Chondrocyte (in vitro differentiated cells): ENCODE measurements around the gene ASTN2. TPM values are rescaled to one million over a fixed set of nuclear protein-coding genes. Genes with fewer than 3 reads are reported as not detected.

Experiments
- DNase-seq: peaks from one replicate; pipeline ENCODE4 v3.0.0; 2021; ENCODE audit warnings: mixed read lengths, low spot score
- H3K27ac Mint-ChIP-seq: one replicate; pipeline ENCODE4 v1.8.0; 2021; ENCODE audit warnings: mild to moderate bottlenecking, moderate library complexity, mixed read lengths; ENCODE audit not compliant: unreplicated experiment
- H3K27me3 Mint-ChIP-seq: 2 replicates; pipeline ENCODE4 v1.8.0; 2021; ENCODE audit warnings: low read depth, mixed read lengths
- H3K36me3 Mint-ChIP-seq: 2 replicates; pipeline ENCODE4 v1.8.0; 2021; ENCODE audit warnings: low read depth, mixed read lengths
- H3K4me1 Mint-ChIP-seq: 2 replicates; pipeline ENCODE4 v1.8.0; 2021; ENCODE audit warnings: low read depth, mild to moderate bottlenecking, mixed read lengths
- H3K4me3 Mint-ChIP-seq: one replicate; pipeline ENCODE4 v1.8.0; 2021; ENCODE audit warnings: mild to moderate bottlenecking, moderate library complexity, mixed read lengths; ENCODE audit not compliant: unreplicated experiment
- H3K9me3 Mint-ChIP-seq: 2 replicates; pipeline ENCODE4 v1.8.0; 2021; ENCODE audit warnings: low read depth, mixed read lengths
- total RNA-seq: library from RNA; stranded (reverse); gene quantifications from 3 replicates; pipeline ENCODE4 v1.2.1, GENCODE V29; 2021
- TF ChIP-seq, protein P1 (sequence below): fragments of 200-600 bp; sonication (generic); IDR thresholded peaks from 2 replicates; pipeline ENCODE4 v1.5.0; 2021; ENCODE audit warnings: antibody characterized with exemption, mild to moderate bottlenecking, moderate library complexity

ASTN2 gene
- total RNA-seq, 1 donor from 2014 or later, result 3.6 TPM

- Mint-ChIP-seq H3K27me3 (no peaks in the 10 kb centered on the region), H3K36me3 (peaks cover 61% of the 10 kb centered on the region), H3K4me1 (peaks cover 23% of the 10 kb centered on the region), H3K9me3 (no peaks in the 10 kb centered on the region), H3K4me3 (no peak overlapping the region), H3K27ac (peak overlapping the region; percentile 82)
- TF ChIP-seq, protein P1, sequence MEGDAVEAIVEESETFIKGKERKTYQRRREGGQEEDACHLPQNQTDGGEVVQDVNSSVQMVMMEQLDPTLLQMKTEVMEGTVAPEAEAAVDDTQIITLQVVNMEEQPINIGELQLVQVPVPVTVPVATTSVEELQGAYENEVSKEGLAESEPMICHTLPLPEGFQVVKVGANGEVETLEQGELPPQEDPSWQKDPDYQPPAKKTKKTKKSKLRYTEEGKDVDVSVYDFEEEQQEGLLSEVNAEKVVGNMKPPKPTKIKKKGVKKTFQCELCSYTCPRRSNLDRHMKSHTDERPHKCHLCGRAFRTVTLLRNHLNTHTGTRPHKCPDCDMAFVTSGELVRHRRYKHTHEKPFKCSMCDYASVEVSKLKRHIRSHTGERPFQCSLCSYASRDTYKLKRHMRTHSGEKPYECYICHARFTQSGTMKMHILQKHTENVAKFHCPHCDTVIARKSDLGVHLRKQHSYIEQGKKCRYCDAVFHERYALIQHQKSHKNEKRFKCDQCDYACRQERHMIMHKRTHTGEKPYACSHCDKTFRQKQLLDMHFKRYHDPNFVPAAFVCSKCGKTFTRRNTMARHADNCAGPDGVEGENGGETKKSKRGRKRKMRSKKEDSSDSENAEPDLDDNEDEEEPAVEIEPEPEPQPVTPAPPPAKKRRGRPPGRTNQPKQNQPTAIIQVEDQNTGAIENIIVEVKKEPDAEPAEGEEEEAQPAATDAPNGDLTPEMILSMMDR, result no peak
- DNase-seq, result no peak
Measured at GRCh38 chr9:116395699-116396037, 1019.2 kb downstream of the ASTN2 start.

- peaks cover 27% of the 10 kb centered on the region for H3K4me1 Mint-ChIP-seq
- H3K36me3 Mint-ChIP-seq, result peaks cover 64% of the 10 kb centered on the region
- TF ChIP-seq, protein P1, result no peak
- no peaks in the 10 kb centered on the region for H3K27me3 Mint-ChIP-seq
- DNase-seq, result no peak
- H3K27ac Mint-ChIP-seq, result peak overlapping the region; percentile 82
- no peak overlapping the region for H3K4me3 Mint-ChIP-seq
- no peaks in the 10 kb centered on the region for H3K9me3 Mint-ChIP-seq
Measured at GRCh38 chr9:116394894-116395698, 1019.8 kb downstream of the ASTN2 start.

DNA sequence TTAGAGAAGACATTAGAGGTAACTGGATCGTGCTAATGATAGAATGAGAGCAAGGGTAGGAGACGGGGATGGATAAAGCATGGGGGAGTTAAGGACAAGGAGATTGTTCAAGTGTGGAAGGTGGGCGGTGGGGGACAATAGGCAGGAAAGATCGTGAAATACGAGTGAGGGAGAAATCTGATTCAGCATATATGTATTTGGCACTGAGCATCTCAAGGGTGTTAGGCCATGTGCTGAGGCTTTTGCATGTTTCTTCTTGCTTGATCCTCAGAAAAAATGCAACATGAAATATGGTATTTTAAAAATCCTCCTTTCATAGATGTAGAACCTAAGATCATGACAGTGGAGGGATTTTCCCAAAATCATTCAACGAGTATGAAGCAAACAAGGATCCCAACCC is 1020.8 kb downstream of the ASTN2 start:
- H3K9me3 Mint-ChIP-seq, result no peaks in the 10 kb centered on the region
- H3K27ac Mint-ChIP-seq, result peak overlapping the region; percentile 73
- DNase-seq, result no peak
- H3K36me3 Mint-ChIP-seq, result peaks cover 67% of the 10 kb centered on the region
- no peaks in the 10 kb centered on the region for H3K27me3 Mint-ChIP-seq
- no peak overlapping the region for H3K4me3 Mint-ChIP-seq
- TF ChIP-seq, protein P1, result no peak
- H3K4me1 Mint-ChIP-seq, result peaks cover 35% of the 10 kb centered on the region

DNA sequence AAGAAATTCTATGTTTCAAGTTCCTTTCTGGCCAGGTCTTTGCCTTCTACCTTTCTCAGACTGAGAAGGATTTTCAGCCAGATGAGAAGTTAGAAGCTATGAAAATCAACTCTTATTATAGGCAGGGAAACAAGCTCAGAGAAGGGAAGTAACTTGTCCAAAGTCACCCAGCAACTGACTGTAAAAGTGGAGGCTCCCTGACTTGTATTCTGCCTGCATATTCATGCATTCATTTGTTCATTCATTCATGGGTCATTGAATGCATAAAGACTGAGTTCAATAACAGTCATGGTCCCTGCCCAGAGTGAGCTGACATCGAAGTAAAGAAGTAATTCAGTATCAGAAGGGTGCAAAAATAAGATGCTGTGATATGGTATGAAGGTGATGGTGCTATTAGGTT is 1021.7 kb downstream of the ASTN2 start:
- no peaks in the 10 kb centered on the region for H3K27me3 Mint-ChIP-seq
- H3K4me1 Mint-ChIP-seq, result peaks cover 41% of the 10 kb centered on the region
- no peak overlapping the region for H3K4me3 Mint-ChIP-seq
- H3K27ac Mint-ChIP-seq, result peak overlapping the region; percentile 70
- H3K9me3 Mint-ChIP-seq, result no peaks in the 10 kb centered on the region
- H3K36me3 Mint-ChIP-seq, result peaks cover 69% of the 10 kb centered on the region
- TF ChIP-seq, protein P1, result no peak
- DNase-seq, result no peak

DNA sequence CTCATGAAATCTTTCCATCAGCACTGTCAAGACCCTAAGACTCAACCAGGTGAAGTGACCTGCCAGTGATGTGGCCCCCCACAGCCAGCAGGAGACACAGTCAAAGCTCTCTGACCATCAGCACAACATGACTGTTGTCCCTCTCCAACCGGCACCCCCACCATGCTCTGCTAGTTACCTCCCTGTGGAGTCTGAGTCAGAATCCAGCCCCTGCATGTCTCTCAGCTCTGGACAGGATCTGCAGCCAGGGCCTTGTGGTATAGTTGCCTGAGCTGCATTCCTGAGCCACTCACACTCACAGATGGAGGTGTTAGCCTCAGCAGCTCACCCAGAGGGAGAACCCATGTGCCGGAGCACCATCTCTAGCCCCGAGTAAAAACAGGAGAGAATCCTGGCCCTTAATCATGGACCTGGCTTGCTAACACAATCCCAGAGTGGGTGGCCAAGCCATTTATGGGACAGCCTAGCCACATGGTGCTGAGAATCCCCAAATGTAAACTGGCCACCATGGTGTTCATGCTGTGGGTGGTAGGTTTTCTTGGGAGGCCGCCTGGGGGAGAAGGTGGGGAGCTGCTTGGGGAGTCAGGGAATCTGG is 1023.5 kb downstream of the ASTN2 start:
- no peaks in the 10 kb centered on the region for H3K27me3 Mint-ChIP-seq
- peak overlapping the region; percentile 54 for H3K27ac Mint-ChIP-seq
- no peaks in the 10 kb centered on the region for H3K9me3 Mint-ChIP-seq
- H3K36me3 Mint-ChIP-seq, result peaks cover 68% of the 10 kb centered on the region
- no peak for DNase-seq
- TF ChIP-seq, protein P1, result no peak
- H3K4me3 Mint-ChIP-seq, result no peak overlapping the region
- peaks cover 55% of the 10 kb centered on the region for H3K4me1 Mint-ChIP-seq
